OCI-M2 (cell line): Measurements from ENCODE around the gene MAGI1.

Experiments used
- DNase-seq: peaks from one replicate; lab custom pipeline; 2025; ENCODE audit not compliant: unreplicated experiment; lab: John Stamatoyannopoulos, UW

Gene MAGI1

GRCh38 chr3:65854606-65855304, 184.0 kb downstream of the MAGI1 start:
- no peak for DNase-seq

GRCh38 chr3:65851827-65852226, 186.9 kb downstream of the MAGI1 start:
- DNase-seq: no peak

GRCh38 chr3:65850261-65850660, 188.5 kb downstream of the MAGI1 start:
- no peak for DNase-seq

- no peak for DNase-seq
Measured at GRCh38 chr3:65848024-65848423, 190.7 kb downstream of the MAGI1 start.

GRCh38 chr3:65846936-65847335, 191.8 kb downstream of the MAGI1 start:
- DNase-seq: no peak

GRCh38 chr3:65844370-65844769, 194.3 kb downstream of the MAGI1 start:
- DNase-seq: no peak

GRCh38 chr3:65843732-65844131, 195.0 kb downstream of the MAGI1 start:
- no peak for DNase-seq

GRCh38 chr3:65837604-65838003, 201.1 kb downstream of the MAGI1 start:
- no peak for DNase-seq

- no peak for DNase-seq
Measured at GRCh38 chr3:65836047-65836446, 202.7 kb downstream of the MAGI1 start.

- DNase-seq: no peak
Measured at GRCh38 chr3:65833761-65834505, 204.8 kb downstream of the MAGI1 start.

- DNase-seq: no peak
Measured at GRCh38 chr3:65831733-65832425, 206.8 kb downstream of the MAGI1 start.

- DNase-seq: no peak
Measured at GRCh38 chr3:65830948-65831732, 207.6 kb downstream of the MAGI1 start.

GRCh38 chr3:65829228-65829627, 209.5 kb downstream of the MAGI1 start:
- no peak for DNase-seq

GRCh38 chr3:65828706-65829105, 210.0 kb downstream of the MAGI1 start:
- no peak for DNase-seq

- DNase-seq: no peak
Measured at GRCh38 chr3:65827076-65827475, 211.6 kb downstream of the MAGI1 start.

- no peak for DNase-seq
Measured at GRCh38 chr3:65824166-65824565, 214.6 kb downstream of the MAGI1 start.

GRCh38 chr3:65820600-65820999, 218.1 kb downstream of the MAGI1 start:
- DNase-seq: no peak

- DNase-seq: no peak
Measured at GRCh38 chr3:65819896-65820295, 218.8 kb downstream of the MAGI1 start.

GRCh38 chr3:65817553-65818126, 221.1 kb downstream of the MAGI1 start:
- DNase-seq: no peak

GRCh38 chr3:65816208-65816607, 222.5 kb downstream of the MAGI1 start:
- DNase-seq: no peak
